OCI-LY1 (cell line): ENCODE results near the gene TAC4.

ENCODE experiments used
- H2AFZ ChIP-seq: fragments of 200-600 bp; sonication (generic), shearing (Covaris generic); 2 replicates; pipeline ENCODE4 v1.6.0; 2014; ENCODE audit warnings: antibody characterized with exemption, mild to moderate bottlenecking, low read length
- H3F3A ChIP-seq: fragments of 200-600 bp; sonication (generic), shearing (Covaris generic); 2 replicates; pipeline ENCODE4 v1.6.0; 2014; ENCODE audit warnings: mild to moderate bottlenecking, antibody characterized with exemption, low read length, moderate library complexity; ENCODE audit not compliant: insufficient read depth
- H3K27ac ChIP-seq: fragments of 200-600 bp; sonication (generic); 2 replicates; pipeline ENCODE4 v1.5.1; 2014; ENCODE audit warnings: low read length, mixed run types, mild to moderate bottlenecking, low read depth; ENCODE audit not compliant: poor library complexity, severe bottlenecking
- H3K27me3 ChIP-seq: fragments of 200-600 bp; sonication (generic); 2 replicates; pipeline ENCODE4 v1.6.0; 2014; ENCODE audit warnings: antibody characterized with exemption, mild to moderate bottlenecking, low read length, moderate library complexity; ENCODE audit not compliant: insufficient read depth
- H3K36me3 ChIP-seq: fragments of 200-600 bp; sonication (generic); 2 replicates; pipeline ENCODE4 v1.6.1; 2014; ENCODE audit warnings: mild to moderate bottlenecking, antibody characterized with exemption, low read length, moderate library complexity, mixed read lengths; ENCODE audit not compliant: insufficient read depth
- H3K4me1 ChIP-seq: fragments of 200-600 bp; sonication (generic); 2 replicates; pipeline ENCODE4 v1.5.1; 2014; ENCODE audit warnings: mild to moderate bottlenecking, low read length, moderate library complexity; ENCODE audit not compliant: insufficient read depth, severe bottlenecking
- H3K4me2 ChIP-seq: fragments of 200-600 bp; sonication (generic), shearing (Covaris generic); 2 replicates; pipeline ENCODE4 v1.6.1; 2014; ENCODE audit warnings: low read length
- H3K4me3 ChIP-seq: fragments of 200-600 bp; sonication (generic); 2 replicates; pipeline ENCODE4 v1.5.1; 2014; ENCODE audit warnings: low read length, low read depth, mild to moderate bottlenecking, mixed read lengths; ENCODE audit not compliant: poor library complexity, severe bottlenecking
- H3K79me2 ChIP-seq: fragments of 200-600 bp; shearing (Covaris generic); 2 replicates; pipeline ENCODE4 v1.6.1; 2016; ENCODE audit warnings: mixed run types, low read length, mixed read lengths; ENCODE audit not compliant: insufficient read depth
- H3K9ac ChIP-seq: fragments of 200-600 bp; sonication (generic), shearing (Covaris generic); 2 replicates; pipeline ENCODE4 v1.6.1; 2014; ENCODE audit warnings: mild to moderate bottlenecking, low read length, mixed read lengths
- H3K9me2 ChIP-seq: fragments of 200-600 bp; sonication (generic), shearing (Covaris generic); 2 replicates; pipeline ENCODE4 v1.6.1; 2014; ENCODE audit warnings: low read depth, mild to moderate bottlenecking, low read length, mixed read lengths
- H3K9me3 ChIP-seq: fragments of 200-600 bp; shearing (Covaris generic); 2 replicates; pipeline ENCODE4 v1.6.1; 2014; ENCODE audit warnings: low read length, mixed read lengths
- H4K20me1 ChIP-seq: fragments of 200-600 bp; sonication (generic), shearing (Covaris generic); 2 replicates; pipeline ENCODE4 v1.6.0; 2016; ENCODE audit warnings: mild to moderate bottlenecking, low read length; ENCODE audit not compliant: insufficient read depth
- EZH2 ChIP-seq: fragments of 200-600 bp; sonication (generic), shearing (Covaris generic); IDR thresholded peaks from 2 replicates; pipeline ENCODE4 v1.8.0; 2017; ENCODE audit warnings: borderline replicate concordance, mixed run types, mild to moderate bottlenecking, antibody characterized with exemption, low read length, moderate library complexity, mixed read lengths
- TF ChIP-seq, protein P1 (sequence below): fragments of 200-600 bp; sonication (generic), shearing (Covaris generic); IDR thresholded peaks from 2 replicates; pipeline ENCODE4 v1.5.1; 2017; ENCODE audit warnings: mild to moderate bottlenecking, antibody characterized with exemption, low read length, moderate library complexity, mixed read lengths

The TAC4 gene

DNA sequence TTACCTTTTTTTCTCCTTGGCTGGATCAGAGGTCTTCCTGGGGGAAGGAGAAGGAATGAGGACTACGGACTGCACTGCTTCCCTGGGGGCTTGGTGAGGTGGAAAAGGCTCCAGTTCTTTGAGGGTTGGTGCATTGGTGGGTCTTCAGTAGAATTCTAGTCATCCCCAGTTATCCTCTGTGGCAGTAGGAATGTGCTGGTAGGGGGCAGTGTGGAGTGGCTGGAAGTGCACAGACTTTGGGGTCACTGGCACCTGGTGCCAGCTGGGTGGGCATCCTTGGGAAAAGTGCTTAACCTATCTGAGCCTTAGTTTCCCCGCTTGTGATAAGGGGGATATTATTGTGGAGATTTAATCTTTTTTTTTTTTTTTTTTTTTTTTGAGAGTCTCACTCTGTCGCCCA is 6.3 kb downstream of the TAC4 start:
- Histone ChIP-seq H3K4me3 (no peak overlapping the region), H3K79me2 (no peaks in the 10 kb centered on the region), H3F3A (no peaks in the 10 kb centered on the region), H3K9me2 (no peaks in the 10 kb centered on the region), H3K9ac (no peak overlapping the region), H3K9me3 (no peaks in the 10 kb centered on the region), H4K20me1 (no peaks in the 10 kb centered on the region), H3K4me2 (no peak overlapping the region), H3K27me3 (no peaks in the 10 kb centered on the region), H3K27ac (no peak overlapping the region), H2AFZ (no peak overlapping the region), H3K4me1 (no peaks in the 10 kb centered on the region), H3K36me3 (no peaks in the 10 kb centered on the region)
- TF ChIP-seq EZH2 = no peak
- TF ChIP-seq, protein P1, sequence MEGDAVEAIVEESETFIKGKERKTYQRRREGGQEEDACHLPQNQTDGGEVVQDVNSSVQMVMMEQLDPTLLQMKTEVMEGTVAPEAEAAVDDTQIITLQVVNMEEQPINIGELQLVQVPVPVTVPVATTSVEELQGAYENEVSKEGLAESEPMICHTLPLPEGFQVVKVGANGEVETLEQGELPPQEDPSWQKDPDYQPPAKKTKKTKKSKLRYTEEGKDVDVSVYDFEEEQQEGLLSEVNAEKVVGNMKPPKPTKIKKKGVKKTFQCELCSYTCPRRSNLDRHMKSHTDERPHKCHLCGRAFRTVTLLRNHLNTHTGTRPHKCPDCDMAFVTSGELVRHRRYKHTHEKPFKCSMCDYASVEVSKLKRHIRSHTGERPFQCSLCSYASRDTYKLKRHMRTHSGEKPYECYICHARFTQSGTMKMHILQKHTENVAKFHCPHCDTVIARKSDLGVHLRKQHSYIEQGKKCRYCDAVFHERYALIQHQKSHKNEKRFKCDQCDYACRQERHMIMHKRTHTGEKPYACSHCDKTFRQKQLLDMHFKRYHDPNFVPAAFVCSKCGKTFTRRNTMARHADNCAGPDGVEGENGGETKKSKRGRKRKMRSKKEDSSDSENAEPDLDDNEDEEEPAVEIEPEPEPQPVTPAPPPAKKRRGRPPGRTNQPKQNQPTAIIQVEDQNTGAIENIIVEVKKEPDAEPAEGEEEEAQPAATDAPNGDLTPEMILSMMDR = peak; percentile 23; the same call in 1 of the 2 replicates

DNA sequence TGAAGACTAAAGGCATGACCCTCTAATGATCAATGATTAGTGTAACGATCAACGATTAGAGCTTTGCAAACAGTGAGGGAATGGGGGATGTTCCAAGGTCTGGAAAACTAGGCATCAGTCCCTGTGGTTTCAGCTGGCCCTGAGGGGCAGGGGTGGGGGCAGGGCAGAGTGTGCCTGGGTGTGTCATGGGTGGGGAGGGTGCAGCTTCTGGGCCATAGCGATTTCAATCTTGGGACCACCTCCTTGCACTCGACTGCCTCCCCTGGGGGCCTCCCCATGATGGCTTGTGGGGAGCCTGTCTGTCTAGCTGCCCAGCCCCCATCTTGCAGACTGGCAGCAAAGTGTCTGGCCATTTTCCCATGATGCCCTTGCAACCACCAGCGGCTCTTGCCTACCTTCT is 8.4 kb downstream of the TAC4 start:
- peaks cover 1% of the 10 kb centered on the region for H3K36me3 ChIP-seq
- H3K4me1 ChIP-seq = no peaks in the 10 kb centered on the region
- H3K4me2 ChIP-seq = no peak overlapping the region

DNA sequence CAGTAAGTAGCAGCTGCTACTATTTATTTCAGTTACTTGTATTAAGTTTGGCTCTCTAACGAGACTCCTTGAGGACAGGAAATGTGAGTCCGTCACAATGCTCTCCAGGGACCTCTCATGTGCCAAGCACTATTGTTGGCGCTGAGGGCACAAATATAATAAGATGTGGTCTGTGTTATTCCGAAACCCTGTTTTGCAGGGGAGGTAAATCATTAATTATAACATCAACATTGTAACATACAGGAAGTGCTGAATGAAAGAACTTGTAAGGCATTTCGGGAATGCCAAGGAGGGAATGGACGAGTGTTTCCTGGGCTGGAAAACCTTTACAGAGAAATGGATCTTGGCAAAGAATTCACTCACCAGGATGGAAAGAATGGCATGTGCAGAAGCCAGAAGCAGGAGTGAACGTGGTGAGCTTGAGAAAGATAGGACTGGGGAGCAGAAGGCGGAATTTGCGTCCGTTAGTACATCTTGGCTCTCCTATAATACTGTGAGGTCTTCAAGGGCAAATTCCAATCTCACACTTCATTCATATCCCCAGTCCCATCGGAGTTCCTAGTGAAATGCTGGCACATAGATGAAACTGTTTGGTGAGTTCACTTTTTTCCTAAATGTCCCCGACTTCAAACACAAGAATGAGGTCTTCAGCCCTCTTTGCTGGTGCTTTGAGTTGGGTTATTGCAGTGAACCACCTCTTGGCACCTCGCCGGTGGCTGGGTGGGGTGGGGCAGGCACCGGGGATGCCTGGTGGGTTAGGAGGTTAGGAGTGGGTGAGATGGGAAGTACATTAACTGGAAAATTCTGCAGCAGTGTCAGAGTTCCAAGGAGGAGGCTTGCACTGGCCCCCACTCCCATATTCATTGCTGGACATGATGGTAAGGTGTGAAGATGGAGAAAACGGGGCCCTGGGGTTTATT is 11.5 kb downstream of the TAC4 start:
- TF ChIP-seq EZH2 = no peak
- TF ChIP-seq, protein P1 = no peak
- H3F3A ChIP-seq = no peaks in the 10 kb centered on the region
- no peak overlapping the region for H3K27ac ChIP-seq
- H3K9me2 ChIP-seq = no peaks in the 10 kb centered on the region
- no peaks in the 10 kb centered on the region for H3K9me3 ChIP-seq
- no peak overlapping the region for H3K4me3 ChIP-seq
- H3K4me1 ChIP-seq = no peaks in the 10 kb centered on the region
- no peaks in the 10 kb centered on the region for H3K27me3 ChIP-seq
- no peak overlapping the region for H3K4me2 ChIP-seq
- H3K9ac ChIP-seq = no peak overlapping the region
- peaks cover 24% of the 10 kb centered on the region for H3K36me3 ChIP-seq
- H2AFZ ChIP-seq = no peak overlapping the region
- H3K79me2 ChIP-seq = no peaks in the 10 kb centered on the region
- no peaks in the 10 kb centered on the region for H4K20me1 ChIP-seq

More for the DNA sequence above, 8.4 kb downstream of the TAC4 start:
- Histone ChIP-seq H3K27me3 (no peaks in the 10 kb centered on the region), H3K9ac (no peak overlapping the region), H3K9me2 (no peaks in the 10 kb centered on the region), H3K27ac (no peak overlapping the region), H3K79me2 (no peaks in the 10 kb centered on the region), H3F3A (no peaks in the 10 kb centered on the region), H3K4me3 (no peak overlapping the region), H2AFZ (no peak overlapping the region), H4K20me1 (no peaks in the 10 kb centered on the region), H3K9me3 (no peaks in the 10 kb centered on the region)
- no peak for TF ChIP-seq EZH2
- TF ChIP-seq, protein P1 = no peak
